OCI-LY7 (cell line): ENCODE data around the gene NUP160.

Source experiments
- CTCF ChIP-seq: fragments of 200-600 bp; sonication (generic); conservative IDR thresholded peaks from 2 replicates; pipeline ENCODE4 v1.5.1; 2014; ENCODE audit warnings: mild to moderate bottlenecking, antibody characterized with exemption, low read length, moderate library complexity, mixed read lengths
- EZH2phosphoT487 ChIP-seq: fragments of 200-600 bp; sonication (generic); IDR thresholded peaks from 2 replicates; pipeline ENCODE4 v1.6.1; 2018; ENCODE audit warnings: low read depth, borderline replicate concordance, mild to moderate bottlenecking, mixed run types, antibody characterized with exemption, low read length, moderate library complexity, mixed read lengths

DNA sequence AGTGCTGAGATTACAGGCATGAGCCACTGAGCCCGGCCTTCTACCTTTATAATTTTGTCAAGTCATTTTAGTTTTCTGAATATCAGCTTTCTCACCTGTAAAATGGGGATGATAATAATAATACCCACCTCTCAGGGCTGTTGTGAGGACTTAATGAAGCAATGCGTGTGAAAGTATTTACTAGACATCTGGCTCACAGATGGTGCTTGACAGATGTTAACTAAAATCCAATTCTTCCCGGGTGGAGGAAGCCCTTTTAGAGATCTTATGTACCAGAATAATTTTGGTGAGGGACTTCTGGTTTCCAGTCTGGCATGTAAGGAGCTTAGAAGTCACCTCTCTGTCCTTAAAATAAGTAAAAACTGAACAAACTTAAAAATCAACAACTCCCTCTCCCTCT is 43.7 kb upstream of the NUP160 start:
- no peak for TF ChIP-seq CTCF
- no peak for TF ChIP-seq EZH2phosphoT487
